GM12874 (cell line): ENCODE measurements around the gene ARID3A.

Experiments used
- TF ChIP-seq, protein P1 (sequence below): IDR thresholded peaks from 2 replicates; pipeline ENCODE4 v1.5.1; 2011; ENCODE audit warnings: low read depth, mild to moderate bottlenecking, control low read depth, low read length, moderate library complexity; ENCODE audit not compliant: insufficient read depth

ARID3A gene

DNA sequence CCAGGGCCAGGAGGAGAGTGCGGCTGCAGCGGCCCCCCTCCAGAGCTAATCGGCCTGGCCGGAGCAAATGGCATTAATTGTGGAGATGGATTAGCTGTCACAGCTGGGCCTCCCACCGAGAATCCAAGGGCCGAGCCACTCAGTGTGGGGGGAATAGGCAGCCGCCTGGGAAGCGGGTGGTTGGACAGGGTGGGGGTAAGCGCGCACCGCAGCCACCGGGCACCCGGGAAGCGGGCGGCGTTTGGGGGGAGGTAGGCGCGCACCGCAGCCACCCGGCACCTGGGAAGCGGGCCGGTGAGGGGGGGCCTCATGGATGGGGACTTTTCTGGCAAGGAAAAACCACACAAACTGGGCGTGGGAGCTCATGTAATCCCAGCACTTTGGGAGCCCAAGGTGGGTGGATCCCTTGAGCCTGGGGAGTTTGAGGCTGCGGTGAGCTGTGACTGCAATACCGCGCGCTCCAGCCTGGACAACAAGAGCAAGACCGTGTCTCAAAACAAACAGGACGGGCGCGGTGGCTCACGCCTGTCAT, 22.5 kb upstream of the ARID3A start:
- TF ChIP-seq, protein P1, sequence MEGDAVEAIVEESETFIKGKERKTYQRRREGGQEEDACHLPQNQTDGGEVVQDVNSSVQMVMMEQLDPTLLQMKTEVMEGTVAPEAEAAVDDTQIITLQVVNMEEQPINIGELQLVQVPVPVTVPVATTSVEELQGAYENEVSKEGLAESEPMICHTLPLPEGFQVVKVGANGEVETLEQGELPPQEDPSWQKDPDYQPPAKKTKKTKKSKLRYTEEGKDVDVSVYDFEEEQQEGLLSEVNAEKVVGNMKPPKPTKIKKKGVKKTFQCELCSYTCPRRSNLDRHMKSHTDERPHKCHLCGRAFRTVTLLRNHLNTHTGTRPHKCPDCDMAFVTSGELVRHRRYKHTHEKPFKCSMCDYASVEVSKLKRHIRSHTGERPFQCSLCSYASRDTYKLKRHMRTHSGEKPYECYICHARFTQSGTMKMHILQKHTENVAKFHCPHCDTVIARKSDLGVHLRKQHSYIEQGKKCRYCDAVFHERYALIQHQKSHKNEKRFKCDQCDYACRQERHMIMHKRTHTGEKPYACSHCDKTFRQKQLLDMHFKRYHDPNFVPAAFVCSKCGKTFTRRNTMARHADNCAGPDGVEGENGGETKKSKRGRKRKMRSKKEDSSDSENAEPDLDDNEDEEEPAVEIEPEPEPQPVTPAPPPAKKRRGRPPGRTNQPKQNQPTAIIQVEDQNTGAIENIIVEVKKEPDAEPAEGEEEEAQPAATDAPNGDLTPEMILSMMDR: no peak

- TF ChIP-seq, protein P1: no peak
Observed at GRCh38 chr19:904545-904944, 21.3 kb upstream of the ARID3A start.

GRCh38 chr19:906480-906879, 19.4 kb upstream of the ARID3A start:
- TF ChIP-seq, protein P1: no peak

GRCh38 chr19:907183-907853, 18.5 kb upstream of the ARID3A start:
- TF ChIP-seq, protein P1: no peak

GRCh38 chr19:911197-912033, 14.4 kb upstream of the ARID3A start:
- TF ChIP-seq, protein P1: no peak

DNA sequence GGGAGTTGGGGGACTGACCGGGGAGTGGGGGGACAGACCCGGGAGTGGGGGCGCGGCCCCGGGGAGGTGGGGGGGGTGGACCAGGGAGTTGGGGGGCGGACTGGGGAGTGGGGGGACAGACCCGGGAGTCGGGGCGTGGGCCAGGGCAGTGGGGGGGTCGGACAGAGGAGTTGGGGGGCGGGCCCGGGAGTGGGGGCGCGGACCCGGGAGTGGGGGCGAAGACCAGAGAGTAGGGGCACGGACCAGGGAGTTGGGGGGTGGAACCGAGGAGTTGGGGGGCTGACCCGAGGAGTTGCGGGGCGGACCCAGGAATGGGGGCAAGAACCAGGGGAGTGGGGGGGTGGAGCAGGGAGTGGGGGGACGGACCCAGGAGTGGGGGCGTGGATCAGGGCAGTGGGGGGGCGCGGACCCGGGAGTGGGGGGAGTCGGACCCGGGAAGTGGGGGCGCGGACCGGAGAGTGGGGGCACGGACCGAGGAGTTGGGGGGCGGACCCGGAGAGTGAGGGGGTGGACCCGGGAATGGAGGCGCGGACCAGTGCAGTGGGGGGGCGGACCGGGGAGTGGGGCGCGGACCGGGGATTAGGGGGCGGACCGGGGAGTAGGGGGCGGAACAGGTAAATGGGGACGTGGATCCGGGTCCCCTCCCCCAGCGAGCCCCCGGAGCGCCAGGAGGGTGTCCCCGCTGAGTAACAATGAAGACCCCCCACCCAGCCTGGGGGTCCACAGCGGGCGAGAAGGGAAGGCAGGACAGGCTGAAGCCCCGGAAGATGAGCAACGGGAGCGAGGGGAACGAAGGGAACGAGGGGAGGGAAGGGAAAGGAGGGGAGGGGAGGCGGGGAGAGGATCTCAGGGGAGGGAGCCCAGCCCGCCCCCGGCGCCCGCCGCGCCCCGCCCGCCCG, 13.4 kb upstream of the ARID3A start:
- TF ChIP-seq, protein P1: no peak
